AG10803 (cell line): ENCODE measurements around the gene GPATCH2.

Experiments used
- DNase-seq: peaks from one replicate; pipeline ENCODE4 v3.0.0; 2010; ENCODE audit warnings: low read depth
- H3K4me3 ChIP-seq: 2 replicates; pipeline ENCODE4 v1.5.1; 2011; ENCODE audit warnings: mild to moderate bottlenecking, low read length, control low read depth
- CTCF ChIP-seq: conservative IDR thresholded peaks from 2 replicates; pipeline ENCODE4 v1.5.1; 2011; ENCODE audit warnings: mild to moderate bottlenecking, low read length, control low read depth, inconsistent platforms

The GPATCH2 gene

DNA sequence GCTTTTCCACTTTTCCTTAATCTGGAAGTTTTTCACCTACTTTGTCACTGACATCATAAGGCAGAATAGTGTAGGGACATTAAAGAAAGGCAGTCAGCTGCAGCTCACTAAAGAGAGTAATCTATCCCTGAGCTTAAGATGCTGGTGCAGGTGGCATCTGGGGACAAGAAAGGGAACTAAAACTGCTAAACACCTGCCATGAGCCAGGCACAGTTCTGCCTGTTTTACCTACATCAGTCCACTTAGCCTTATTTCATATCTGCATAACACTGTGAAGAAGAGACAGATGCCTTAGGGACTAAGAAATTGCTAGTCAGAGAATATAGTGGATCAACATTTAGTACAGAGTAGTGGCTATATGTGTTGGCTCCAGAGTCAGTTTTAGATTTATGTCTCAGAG lies 88.1 kb downstream of the GPATCH2 start:
- DNase-seq, result no peak
- H3K4me3 ChIP-seq, result no peak overlapping the region
- no peak for TF ChIP-seq CTCF

GRCh38 chr1:217542136-217542777 lies 88.6 kb downstream of the GPATCH2 start:
- no peak for TF ChIP-seq CTCF
- no peak for DNase-seq
- H3K4me3 ChIP-seq, result no peak overlapping the region

GRCh38 chr1:217540321-217540720 lies 90.6 kb downstream of the GPATCH2 start:
- DNase-seq, result no peak
- no peak overlapping the region for H3K4me3 ChIP-seq
- no peak for TF ChIP-seq CTCF

DNA sequence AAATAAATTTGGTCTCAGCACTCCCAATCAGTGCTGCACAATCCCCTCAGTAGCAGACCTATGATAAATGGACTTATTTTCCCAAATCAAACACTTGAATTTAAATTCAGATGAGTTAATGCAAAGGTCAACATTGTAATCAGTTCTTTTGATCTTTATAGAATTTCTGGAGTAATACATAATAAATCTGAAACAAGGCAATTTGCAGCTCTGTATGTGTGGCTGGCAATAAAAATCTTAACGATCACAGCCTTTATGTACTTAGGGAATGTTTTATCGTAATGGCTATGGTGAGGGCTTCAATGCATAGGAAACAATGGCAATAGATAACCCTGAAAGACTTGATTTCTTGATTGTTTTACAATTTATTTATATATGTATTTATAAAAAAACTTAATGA lies 91.4 kb downstream of the GPATCH2 start:
- no peak for TF ChIP-seq CTCF
- no peak overlapping the region for H3K4me3 ChIP-seq
- no peak for DNase-seq

- no peak for TF ChIP-seq CTCF
- DNase-seq, result peak; percentile 33
- H3K4me3 ChIP-seq, result no peak overlapping the region
Observed at GRCh38 chr1:217535601-217536377, 95.1 kb downstream of the GPATCH2 start.

- TF ChIP-seq CTCF, result no peak
- peak; percentile 8 for DNase-seq
- no peak overlapping the region for H3K4me3 ChIP-seq
Observed at GRCh38 chr1:217534566-217534965, 96.3 kb downstream of the GPATCH2 start.

GRCh38 chr1:217528271-217528670 lies 102.6 kb downstream of the GPATCH2 start:
- peak; percentile 36 for DNase-seq
- no peak overlapping the region for H3K4me3 ChIP-seq
- TF ChIP-seq CTCF, result no peak
